Choroid plexus epithelial cell (primary cell): Measurements from ENCODE around the gene ANKRD1.

Source experiments
- DNase-seq: peaks from one replicate; pipeline ENCODE4 v3.0.0-alpha.2; 2010; ENCODE audit warnings: low read depth
- H3K4me3 ChIP-seq: 2 replicates; pipeline ENCODE4 v1.5.1; 2011; ENCODE audit warnings: low read depth, mild to moderate bottlenecking, control low read depth, low read length, moderate library complexity
- CTCF ChIP-seq: conservative IDR thresholded peaks from 2 replicates; pipeline ENCODE4 v1.5.1; 2011; ENCODE audit warnings: low read depth, mild to moderate bottlenecking, control low read depth, inconsistent platforms, low read length, moderate library complexity

ANKRD1 gene

GRCh38 chr10:90920986-90921666, at the start of gene ANKRD1:
Gene ANKRD1 (minus strand): TSS chr10:90921087. CDS start chr10:90921027, 60 bp downstream.
- H3K4me3 ChIP-seq = peak within 1 kb of the TSS; percentile 19
- peak; percentile 92 for DNase-seq
- no peak for TF ChIP-seq CTCF

GRCh38 chr10:90969947-90970673, 49.2 kb upstream of the ANKRD1 start:
- peak; percentile 78 for DNase-seq
- H3K4me3 ChIP-seq = no peak overlapping the region
- TF ChIP-seq CTCF = peak; percentile 34

DNA sequence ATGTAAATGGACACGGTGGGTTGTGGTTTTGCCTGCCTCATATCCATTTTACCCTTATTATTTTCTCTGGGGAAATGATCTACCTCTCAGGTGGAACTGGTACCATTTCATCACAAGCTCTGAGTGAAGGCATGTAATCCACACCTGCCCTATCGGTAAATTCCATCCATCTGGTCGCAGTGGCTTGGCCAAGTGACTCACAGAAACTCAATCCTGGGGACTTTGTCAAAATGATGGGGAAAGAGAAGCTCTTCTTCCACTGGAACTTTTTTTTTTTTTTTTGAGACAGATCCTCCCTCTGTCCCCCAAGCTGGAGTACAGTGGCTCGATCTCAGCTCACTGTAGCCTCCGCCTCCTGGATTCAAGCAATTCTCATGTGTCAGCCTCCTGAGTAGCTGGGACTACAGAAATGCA, 48.2 kb upstream of the ANKRD1 start:
- no peak for DNase-seq
- no peak for TF ChIP-seq CTCF
- no peak overlapping the region for H3K4me3 ChIP-seq

GRCh38 chr10:90968328-90969081, 47.6 kb upstream of the ANKRD1 start:
- H3K4me3 ChIP-seq = no peak overlapping the region
- DNase-seq = peak; percentile 67
- TF ChIP-seq CTCF = no peak

GRCh38 chr10:90967865-90968264, 47.0 kb upstream of the ANKRD1 start:
- DNase-seq = no peak
- TF ChIP-seq CTCF = no peak
- H3K4me3 ChIP-seq = no peak overlapping the region

DNA sequence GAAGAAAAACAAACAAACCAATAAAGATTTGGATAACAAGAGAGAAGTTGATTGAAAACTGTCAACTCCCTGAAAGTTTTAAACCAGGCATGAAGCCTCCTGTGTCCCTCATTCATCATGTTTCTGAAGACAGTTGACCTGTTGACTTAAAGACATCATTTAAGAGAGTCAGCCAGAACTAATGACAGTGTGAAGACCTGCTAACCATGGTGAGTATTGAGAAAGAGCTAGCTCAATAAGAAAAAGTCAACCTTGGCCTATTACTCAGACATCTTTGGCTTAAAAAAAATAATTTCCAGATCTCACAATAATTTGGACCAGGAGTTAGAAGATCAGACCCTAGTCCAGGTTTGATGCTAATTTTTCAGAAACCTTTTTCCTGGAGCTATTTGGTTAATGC, 45.3 kb upstream of the ANKRD1 start:
- no peak for DNase-seq
- no peak for TF ChIP-seq CTCF

More for the DNA sequence above, 45.3 kb upstream of the ANKRD1 start:
- H3K4me3 ChIP-seq = no peak overlapping the region
